Measurements from ENCODE around the gene BLVRB. TPM values are rescaled to one million over a fixed set of nuclear protein-coding genes. Genes with fewer than 3 reads are reported as not detected.

BLVRB gene
- total and polyA plus RNA-seq, 2 donors from 2014 or later = 89.9 to 248 TPM

- no peak for TF ChIP-seq CTCF (IDR thresholded peaks at IDR 0.05; ENCODE audit: borderline replicate concordance, extremely low read depth, insufficient read depth)
- H3K27me3 ChIP-seq (ENCODE audit: control insufficient read depth, insufficient read depth, low read length) = no peaks in the 10 kb centered on the region
- FAIRE-seq (no peak), DNase-seq (no peak)
- no peak overlapping the region for H3K9ac ChIP-seq (ENCODE audit: low read length in 3 of 3)
- no peak overlapping the region for H3K4me3 ChIP-seq (ENCODE audit: low read length in 3 of 3)
- no peaks in the 10 kb centered on the region for H3K9me3 ChIP-seq (ENCODE audit: control insufficient read depth in 2 of 3, insufficient read depth in 1 of 3, low read length in 3 of 3)
- no peak overlapping the region for H3K27ac ChIP-seq (ENCODE audit: low read depth in 2 of 2, low read length in 2 of 2)
- H3K36me3 ChIP-seq (ENCODE audit: control insufficient read depth in 2 of 3, insufficient read depth in 3 of 3, low read length in 3 of 3) = peaks cover 0 to 3% (median 0%) of the 10 kb centered on the region in 3 donors
- intact Hi-C loops (cut with DNase I) = no loop called here
- peaks cover 4 to 22% (median 20%) of the 10 kb centered on the region in 3 donors for H3K4me1 ChIP-seq (ENCODE audit: control insufficient read depth in 2 of 3, insufficient read depth in 2 of 3, low read depth in 1 of 3, low read length in 3 of 3)
These were observed 3.8 kb downstream of the BLVRB start for GRCh38 chr19:40461669-40462221.

- no peak for FAIRE-seq
These were observed 5.4 kb downstream of the BLVRB start for GRCh38 chr19:40460185-40460584.

DNA sequence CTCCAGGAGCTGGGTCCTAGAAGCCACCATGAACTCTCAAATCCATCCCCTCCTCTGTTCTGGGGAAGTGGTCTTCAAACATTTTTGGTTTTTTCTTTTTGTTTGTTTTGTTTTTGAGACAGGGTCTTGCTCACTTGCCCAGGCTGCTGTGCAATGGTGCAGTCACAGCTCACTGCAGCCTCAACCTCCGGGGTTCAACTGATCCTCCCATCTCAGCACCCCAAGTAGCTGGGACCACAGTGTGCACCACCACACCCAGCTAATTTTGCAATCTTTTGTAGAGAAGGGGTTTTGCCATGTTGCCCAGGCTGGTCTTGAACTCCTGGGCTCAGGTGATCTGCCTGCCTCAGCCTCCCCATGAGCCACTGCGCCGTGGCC lies 7.0 kb downstream of the BLVRB start:
- intact Hi-C loops (cut with DNase I) = no loop called here
- peaks cover 0 to 3% (median 3%) of the 10 kb centered on the region in 3 donors for H3K4me1 ChIP-seq (ENCODE audit: control insufficient read depth in 2 of 3, insufficient read depth in 2 of 3, low read depth in 1 of 3, low read length in 3 of 3)
- no peak overlapping the region for H3K9ac ChIP-seq (ENCODE audit: low read length in 3 of 3)
- H3K9me3 ChIP-seq (ENCODE audit: control insufficient read depth in 2 of 3, insufficient read depth in 1 of 3, low read length in 3 of 3) = no peaks in the 10 kb centered on the region
- no peak for TF ChIP-seq CTCF (IDR thresholded peaks at IDR 0.05; ENCODE audit: borderline replicate concordance, extremely low read depth, insufficient read depth)
- H3K36me3 ChIP-seq (ENCODE audit: control insufficient read depth in 2 of 3, insufficient read depth in 3 of 3, low read length in 3 of 3) = peaks cover 0 to 3% (median 0%) of the 10 kb centered on the region in 3 donors
- H3K27me3 ChIP-seq (ENCODE audit: control insufficient read depth, insufficient read depth, low read length) = no peaks in the 10 kb centered on the region
- FAIRE-seq (no peak), DNase-seq (no peak)
- H3K4me3 ChIP-seq (ENCODE audit: low read length in 3 of 3) = no peak overlapping the region
- no peak overlapping the region for H3K27ac ChIP-seq (ENCODE audit: low read depth in 2 of 2, low read length in 2 of 2)

More at GRCh38 chr19:40460185-40460584, 5.4 kb downstream of the BLVRB start:
- no peak for DNase-seq
- intact Hi-C loops (cut with DNase I) = no loop called here
- H3K27me3 ChIP-seq (ENCODE audit: control insufficient read depth, insufficient read depth, low read length) = no peaks in the 10 kb centered on the region
- no peak overlapping the region for H3K4me3 ChIP-seq (ENCODE audit: low read length in 3 of 3)
- H3K36me3 ChIP-seq (ENCODE audit: control insufficient read depth in 2 of 3, insufficient read depth in 3 of 3, low read length in 3 of 3) = peaks cover 0 to 3% (median 0%) of the 10 kb centered on the region in 3 donors
- TF ChIP-seq CTCF (IDR thresholded peaks at IDR 0.05; ENCODE audit: borderline replicate concordance, extremely low read depth, insufficient read depth) = no peak
- H3K27ac ChIP-seq (ENCODE audit: low read depth in 2 of 2, low read length in 2 of 2) = no peak overlapping the region
- H3K9ac ChIP-seq (ENCODE audit: low read length in 3 of 3) = no peak overlapping the region
- H3K9me3 ChIP-seq (ENCODE audit: control insufficient read depth in 2 of 3, insufficient read depth in 1 of 3, low read length in 3 of 3) = no peaks in the 10 kb centered on the region
- H3K4me1 ChIP-seq (ENCODE audit: control insufficient read depth in 2 of 3, insufficient read depth in 2 of 3, low read depth in 1 of 3, low read length in 3 of 3) = peaks cover 0 to 14% (median 12%) of the 10 kb centered on the region in 3 donors

Measured in kidney (tissue), 14 donors.